Stimulated activated CD4-positive, alpha-beta T cell treated with anti-CD3 and anti-CD28 coated beads, Interleukin-4, amount 100 ng/mL, for 48 hours (primary cell): ENCODE results near the gene GRB7.
"Not testable (repeated sequence)": the region's sequence is repeated elsewhere in the genome, so short reads cannot be mapped to it uniquely, and the experiment has no call there.

ENCODE experiments used
- DNase-seq, 2 donors: peaks; one replicate each; pipeline ENCODE4 v3.0.0-alpha.2; 2020; ENCODE audit warnings: low read depth in 2 of 2

The GRB7 gene

GRCh38 chr17:39709319-39709997 lies 28.3 kb upstream of the GRB7 start:
- DNase-seq, result no peak

DNA sequence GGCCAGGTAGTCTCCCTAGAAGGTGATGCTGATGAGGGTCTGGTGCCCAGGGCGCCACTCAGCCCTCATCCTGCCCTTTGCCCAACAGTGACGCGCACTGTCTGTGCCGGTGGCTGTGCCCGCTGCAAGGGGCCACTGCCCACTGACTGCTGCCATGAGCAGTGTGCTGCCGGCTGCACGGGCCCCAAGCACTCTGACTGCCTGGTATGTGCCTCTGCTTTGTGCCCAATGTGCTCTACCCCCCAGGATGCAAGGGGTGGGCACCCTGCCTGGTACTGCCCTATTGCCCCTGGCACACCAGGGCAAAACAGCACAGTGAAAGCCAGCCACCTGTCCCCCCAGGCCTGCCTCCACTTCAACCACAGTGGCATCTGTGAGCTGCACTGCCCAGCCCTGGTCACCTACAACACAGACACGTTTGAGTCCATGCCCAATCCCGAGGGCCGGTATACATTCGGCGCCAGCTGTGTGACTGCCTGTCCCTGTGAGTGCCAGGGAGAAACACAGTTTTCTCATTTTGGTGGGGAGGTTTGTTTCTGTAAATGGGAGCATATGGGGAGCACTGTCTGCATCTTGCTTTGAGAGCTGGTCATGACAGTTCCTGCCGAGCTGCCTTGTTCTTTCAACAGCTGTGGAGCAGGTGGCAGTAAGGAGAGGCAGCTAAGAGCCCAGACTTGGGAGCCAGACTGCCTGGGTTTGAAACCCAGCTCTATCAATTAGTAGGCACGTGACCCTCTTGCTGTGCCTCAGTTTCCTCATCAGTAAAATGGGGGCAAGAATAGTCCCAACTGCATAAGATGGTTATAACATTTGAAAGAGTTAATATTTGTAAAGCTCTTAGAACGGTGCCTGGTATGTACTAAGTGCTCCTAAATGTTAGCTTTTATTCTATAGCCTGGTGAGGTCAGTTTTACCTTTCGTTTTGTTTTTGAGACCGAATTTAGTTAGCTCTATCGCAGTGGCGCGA lies 27.5 kb upstream of the GRB7 start:
- no peak for DNase-seq

GRCh38 chr17:39711071-39711470 lies 26.7 kb upstream of the GRB7 start:
- DNase-seq, result not testable (repeated sequence)

DNA sequence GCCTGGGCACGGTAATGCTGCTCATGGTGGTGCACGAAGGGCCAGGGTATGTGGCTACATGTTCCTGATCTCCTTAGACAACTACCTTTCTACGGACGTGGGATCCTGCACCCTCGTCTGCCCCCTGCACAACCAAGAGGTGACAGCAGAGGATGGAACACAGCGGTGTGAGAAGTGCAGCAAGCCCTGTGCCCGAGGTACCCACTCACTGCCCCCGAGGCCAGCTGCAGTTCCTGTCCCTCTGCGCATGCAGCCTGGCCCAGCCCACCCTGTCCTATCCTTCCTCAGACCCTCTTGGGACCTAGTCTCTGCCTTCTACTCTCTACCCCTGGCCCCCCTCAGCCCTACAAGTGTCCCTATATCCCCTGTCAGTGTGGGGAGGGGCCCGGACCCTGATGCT lies 25.9 kb upstream of the GRB7 start:
- DNase-seq, result no peak

- DNase-seq, result no peak
Measured at GRCh38 chr17:39714234-39714633, 23.5 kb upstream of the GRB7 start.

GRCh38 chr17:39715375-39716072 lies 22.2 kb upstream of the GRB7 start:
- DNase-seq, result no peak

DNA sequence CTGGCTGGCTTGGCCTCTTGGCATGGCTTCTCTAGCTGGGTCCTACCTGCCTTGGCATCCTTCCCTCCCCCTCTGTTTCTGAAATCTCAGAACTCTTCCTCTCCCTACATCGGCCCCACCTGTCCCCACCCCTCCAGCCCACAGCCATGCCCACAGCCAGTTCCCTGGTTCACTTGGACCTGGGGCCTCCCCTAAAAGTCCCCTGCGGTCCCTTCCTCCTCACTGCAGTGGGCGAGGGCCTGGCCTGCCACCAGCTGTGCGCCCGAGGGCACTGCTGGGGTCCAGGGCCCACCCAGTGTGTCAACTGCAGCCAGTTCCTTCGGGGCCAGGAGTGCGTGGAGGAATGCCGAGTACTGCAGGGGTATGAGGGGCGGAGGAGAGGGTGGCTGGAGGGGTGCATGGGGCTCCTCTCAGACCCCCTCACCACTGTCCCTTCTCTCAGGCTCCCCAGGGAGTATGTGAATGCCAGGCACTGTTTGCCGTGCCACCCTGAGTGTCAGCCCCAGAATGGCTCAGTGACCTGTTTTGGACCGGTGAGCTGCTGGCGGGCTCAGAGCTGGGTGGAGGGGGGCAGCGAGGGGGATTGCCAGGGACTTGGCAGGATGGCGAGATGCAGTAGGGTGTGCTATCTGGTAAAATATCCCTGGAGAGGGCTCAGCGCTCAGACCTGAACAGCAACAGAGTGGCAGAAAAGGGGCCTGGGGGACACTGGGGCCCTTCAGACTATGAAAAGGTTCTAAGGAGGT lies 21.5 kb upstream of the GRB7 start:
- DNase-seq, result no peak

DNA sequence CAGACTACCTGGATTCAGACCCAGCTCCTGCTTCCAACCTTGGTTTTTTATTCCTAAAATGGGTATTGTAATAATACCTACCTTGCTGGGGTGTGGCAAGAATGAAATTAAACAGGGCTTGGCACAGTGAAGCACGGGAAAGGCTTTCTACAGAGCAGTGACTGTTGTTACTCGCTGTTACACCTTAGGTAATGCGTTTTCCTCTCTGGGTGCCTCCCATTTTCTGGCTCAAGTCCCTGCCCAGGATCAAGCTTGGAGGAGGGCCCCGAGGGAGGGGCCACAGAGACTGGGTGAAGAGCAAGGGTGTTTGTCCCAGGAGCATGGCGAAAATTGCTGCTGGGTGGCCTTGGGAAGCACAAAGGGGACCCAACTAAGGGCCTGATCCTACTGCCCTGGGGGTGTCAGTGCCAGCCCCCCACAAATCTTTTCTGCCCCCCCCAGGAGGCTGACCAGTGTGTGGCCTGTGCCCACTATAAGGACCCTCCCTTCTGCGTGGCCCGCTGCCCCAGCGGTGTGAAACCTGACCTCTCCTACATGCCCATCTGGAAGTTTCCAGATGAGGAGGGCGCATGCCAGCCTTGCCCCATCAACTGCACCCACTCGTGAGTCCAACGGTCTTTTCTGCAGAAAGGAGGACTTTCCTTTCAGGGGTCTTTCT lies 20.7 kb upstream of the GRB7 start:
- DNase-seq, result no peak

DNA sequence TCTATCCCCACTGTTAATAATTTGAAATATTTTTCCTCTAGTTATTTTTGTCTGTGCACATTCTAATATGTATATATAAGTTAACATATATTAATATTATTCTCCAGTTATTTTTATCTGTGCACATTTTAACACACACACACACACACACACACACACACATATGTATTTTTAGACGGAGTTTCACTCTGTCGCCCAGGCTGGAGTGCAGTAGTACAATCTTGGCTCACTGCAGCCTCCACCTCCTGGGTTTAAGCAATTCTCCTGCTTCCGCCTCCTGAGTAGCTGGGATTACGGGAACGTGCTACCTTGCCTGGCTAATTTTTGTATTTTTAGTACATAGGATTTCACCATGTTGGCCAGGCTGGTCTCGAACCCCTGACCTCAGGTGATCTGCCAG lies 20.1 kb upstream of the GRB7 start:
- DNase-seq, result no peak

DNA sequence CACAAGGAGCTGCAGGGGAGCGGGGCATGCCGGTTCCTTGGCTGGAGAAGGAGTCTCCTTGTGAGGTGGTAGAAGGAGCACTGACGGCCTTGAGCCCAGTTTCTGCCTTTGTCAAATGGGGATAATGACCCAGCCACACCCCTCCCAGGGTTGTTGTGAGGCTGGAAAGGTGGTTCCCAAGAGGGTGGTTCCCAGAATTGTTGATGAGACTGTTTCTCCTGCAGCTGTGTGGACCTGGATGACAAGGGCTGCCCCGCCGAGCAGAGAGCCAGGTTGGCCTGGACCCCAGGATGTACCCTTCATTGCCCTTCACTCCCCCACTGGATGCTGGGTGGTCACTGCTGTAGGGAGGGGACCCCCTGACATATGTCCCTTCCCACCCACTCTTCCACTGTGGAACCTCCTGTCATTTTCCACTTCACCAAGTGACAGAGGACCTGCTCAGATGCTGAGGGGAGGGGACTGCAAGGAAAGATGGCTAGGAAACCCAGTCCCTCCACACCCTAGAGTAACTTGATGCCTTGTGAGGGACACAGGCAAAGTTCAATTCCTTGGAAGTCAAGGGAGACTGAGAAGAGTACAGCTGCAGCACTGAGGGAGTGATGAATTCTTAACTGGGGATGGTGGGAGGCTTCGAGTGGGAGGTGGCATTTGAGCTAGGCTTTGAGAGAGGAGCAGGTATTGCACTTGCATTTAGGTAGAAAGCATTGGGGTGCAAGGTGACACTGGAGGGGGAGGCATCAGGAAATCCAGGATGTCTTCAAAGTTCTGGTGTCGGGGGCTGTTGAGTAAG lies 18.0 kb upstream of the GRB7 start:
- DNase-seq, result no peak

- no peak for DNase-seq
Measured at GRCh38 chr17:39722104-39722503, 15.6 kb upstream of the GRB7 start.

- no peak for DNase-seq
Measured at GRCh38 chr17:39722965-39723848, 14.5 kb upstream of the GRB7 start.

DNA sequence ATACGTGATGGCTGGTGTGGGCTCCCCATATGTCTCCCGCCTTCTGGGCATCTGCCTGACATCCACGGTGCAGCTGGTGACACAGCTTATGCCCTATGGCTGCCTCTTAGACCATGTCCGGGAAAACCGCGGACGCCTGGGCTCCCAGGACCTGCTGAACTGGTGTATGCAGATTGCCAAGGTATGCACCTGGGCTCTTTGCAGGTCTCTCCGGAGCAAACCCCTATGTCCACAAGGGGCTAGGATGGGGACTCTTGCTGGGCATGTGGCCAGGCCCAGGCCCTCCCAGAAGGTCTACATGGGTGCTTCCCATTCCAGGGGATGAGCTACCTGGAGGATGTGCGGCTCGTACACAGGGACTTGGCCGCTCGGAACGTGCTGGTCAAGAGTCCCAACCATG lies 13.0 kb upstream of the GRB7 start:
- no peak for DNase-seq

DNA sequence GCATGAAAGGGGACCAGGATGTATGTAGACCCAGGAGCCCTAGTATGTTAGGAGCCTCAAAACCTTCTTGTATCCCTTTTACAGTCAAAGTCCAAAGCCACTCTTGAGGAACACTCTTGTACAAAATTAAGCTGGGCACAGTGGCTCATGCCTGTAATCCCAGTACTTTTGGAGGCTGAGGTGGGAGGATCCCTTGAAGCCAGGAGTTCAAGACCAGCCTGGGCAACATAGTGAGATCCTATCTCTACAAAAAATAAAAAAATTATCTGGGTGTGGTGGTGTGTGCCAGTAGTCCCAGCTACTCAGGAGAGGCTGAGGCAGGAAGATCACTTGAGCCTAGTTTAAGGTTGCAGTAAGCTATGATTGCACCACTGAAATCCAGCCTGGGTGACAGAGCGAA lies 11.8 kb upstream of the GRB7 start:
- not testable (repeated sequence) for DNase-seq

- no peak for DNase-seq
Measured at GRCh38 chr17:39726617-39727016, 11.1 kb upstream of the GRB7 start.

DNA sequence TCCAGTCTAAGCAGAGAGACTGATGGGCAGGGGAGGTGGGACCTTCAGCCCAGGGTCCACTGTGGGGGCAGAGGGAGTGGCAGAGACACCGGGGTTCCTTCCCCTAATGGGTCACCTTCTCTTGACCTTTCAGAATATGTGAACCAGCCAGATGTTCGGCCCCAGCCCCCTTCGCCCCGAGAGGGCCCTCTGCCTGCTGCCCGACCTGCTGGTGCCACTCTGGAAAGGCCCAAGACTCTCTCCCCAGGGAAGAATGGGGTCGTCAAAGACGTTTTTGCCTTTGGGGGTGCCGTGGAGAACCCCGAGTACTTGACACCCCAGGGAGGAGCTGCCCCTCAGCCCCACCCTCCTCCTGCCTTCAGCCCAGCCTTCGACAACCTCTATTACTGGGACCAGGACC lies 10.2 kb upstream of the GRB7 start:
- DNase-seq, result no peak

GRCh38 chr17:39729280-39729851 lies 8.4 kb upstream of the GRB7 start:
- DNase-seq, result no peak

- DNase-seq, result peak; percentile 89 to 97
Measured at GRCh38 chr17:39730095-39730921, 7.4 kb upstream of the GRB7 start, which contains the start of gene MIEN1. TSS of gene MIEN1 (minus strand) at chr17:39730532. CDS start at chr17:39730495, 37 bp downstream.
